Left ventricle myocardium inferior (tissue), 1 donor: ENCODE data around the gene ADCY10. TPM values are rescaled to one million over a fixed set of nuclear protein-coding genes. Genes with fewer than 3 reads are reported as not detected.
"Not testable (repeated sequence)": the region's sequence is repeated elsewhere in the genome, so short reads cannot be mapped to it uniquely, and the experiment has no call there.

Experiments used
- DNase-seq: peaks from one replicate; pipeline ENCODE4 v3.0.0-alpha.2; 2020
- H3K27ac ChIP-seq: fragments of 200-600 bp; replicated peaks from 2 replicates; pipeline ENCODE4 v1.8.0; 2021
- H3K27me3 ChIP-seq: fragments of 200-600 bp; 2 replicates; pipeline ENCODE4 v1.8.0; 2021; ENCODE audit warnings: low read depth
- H3K36me3 ChIP-seq: fragments of 200-600 bp; 2 replicates; pipeline ENCODE4 v1.8.0; 2021
- H3K4me1 ChIP-seq: fragments of 200-600 bp; 2 replicates; pipeline ENCODE4 v1.8.0; 2021
- H3K4me3 ChIP-seq: fragments of 200-600 bp; 2 replicates; pipeline ENCODE4 v1.8.0; 2021; ENCODE audit warnings: mild to moderate bottlenecking, moderate library complexity
- H3K9me3 ChIP-seq: fragments of 200-600 bp; replicated peaks from 2 replicates; pipeline ENCODE4 v1.8.0; 2021
- intact Hi-C: fragments of 100-400 bp; cut with micrococcal nuclease; formaldehyde crosslinking; loops from one replicate; pipeline ENCODE4 v1.11.0; 2022
- total RNA-seq: library from RNA; stranded (reverse); fragmentation: NEBNext Ultra II Directional; extraction: Animal tissue kit (Norgen Biotek cat#: 25700); gene quantifications from one replicate; pipeline ENCODE4 v1.2.1, GENCODE V29; 2021
- TF ChIP-seq, protein P1 (sequence below): fragments of 200-600 bp; IDR thresholded peaks from 2 replicates; pipeline ENCODE4 v1.8.0; 2021; ENCODE audit warnings: antibody characterized with exemption, mild to moderate bottlenecking, borderline replicate concordance
- donor health status: DM: no; HTN: yes; CAD: no; lungs with severe emphysema.

ADCY10 gene
- total RNA-seq, 1 donor from 2014 or later, result 0.22 TPM

DNA sequence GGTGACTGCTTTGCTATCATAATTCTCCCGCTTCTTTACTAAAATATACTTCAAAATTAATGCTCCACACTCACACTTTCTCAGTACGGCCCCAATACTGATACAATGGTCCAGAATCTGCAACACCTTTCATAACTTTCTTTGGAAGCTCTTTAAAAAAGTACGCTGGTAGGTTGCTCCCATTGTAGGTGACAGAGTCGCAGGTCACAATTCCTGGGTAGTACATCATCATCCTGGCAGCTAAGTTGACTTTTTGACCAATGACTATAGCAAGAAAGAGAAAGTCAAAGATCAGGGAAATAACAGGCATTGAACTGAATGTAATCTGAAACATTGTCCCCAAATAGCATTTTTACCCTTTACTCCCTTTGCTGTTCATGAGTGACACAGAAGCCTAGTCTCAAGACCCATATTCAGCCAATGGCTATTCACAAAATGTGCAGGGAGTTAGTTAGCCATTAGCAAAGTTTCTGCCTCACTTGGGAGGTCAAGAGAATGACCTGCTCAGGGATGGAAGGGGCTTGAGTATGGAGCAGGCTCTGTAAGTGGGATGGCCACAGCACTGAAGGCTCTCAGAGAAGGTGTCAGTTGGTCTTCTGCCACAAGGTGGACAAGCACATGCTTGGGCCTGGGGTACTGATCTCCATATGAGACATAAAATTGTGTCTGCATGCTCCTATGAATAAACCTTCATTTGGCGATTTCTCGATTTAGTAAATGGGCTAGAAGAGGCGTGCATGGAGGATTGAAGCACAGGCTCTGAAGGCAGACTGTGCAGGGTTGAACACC, 35.4 kb downstream of the ADCY10 start:
- intact Hi-C loops, result no loop called here
- no peaks in the 10 kb centered on the region for H3K9me3 ChIP-seq
- H3K27me3 ChIP-seq, result no peaks in the 10 kb centered on the region
- TF ChIP-seq, protein P1, sequence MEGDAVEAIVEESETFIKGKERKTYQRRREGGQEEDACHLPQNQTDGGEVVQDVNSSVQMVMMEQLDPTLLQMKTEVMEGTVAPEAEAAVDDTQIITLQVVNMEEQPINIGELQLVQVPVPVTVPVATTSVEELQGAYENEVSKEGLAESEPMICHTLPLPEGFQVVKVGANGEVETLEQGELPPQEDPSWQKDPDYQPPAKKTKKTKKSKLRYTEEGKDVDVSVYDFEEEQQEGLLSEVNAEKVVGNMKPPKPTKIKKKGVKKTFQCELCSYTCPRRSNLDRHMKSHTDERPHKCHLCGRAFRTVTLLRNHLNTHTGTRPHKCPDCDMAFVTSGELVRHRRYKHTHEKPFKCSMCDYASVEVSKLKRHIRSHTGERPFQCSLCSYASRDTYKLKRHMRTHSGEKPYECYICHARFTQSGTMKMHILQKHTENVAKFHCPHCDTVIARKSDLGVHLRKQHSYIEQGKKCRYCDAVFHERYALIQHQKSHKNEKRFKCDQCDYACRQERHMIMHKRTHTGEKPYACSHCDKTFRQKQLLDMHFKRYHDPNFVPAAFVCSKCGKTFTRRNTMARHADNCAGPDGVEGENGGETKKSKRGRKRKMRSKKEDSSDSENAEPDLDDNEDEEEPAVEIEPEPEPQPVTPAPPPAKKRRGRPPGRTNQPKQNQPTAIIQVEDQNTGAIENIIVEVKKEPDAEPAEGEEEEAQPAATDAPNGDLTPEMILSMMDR, result no peak
- H3K4me1 ChIP-seq, result peaks cover 13% of the 10 kb centered on the region
- H3K27ac ChIP-seq, result no peak overlapping the region
- no peak for DNase-seq
- no peaks in the 10 kb centered on the region for H3K36me3 ChIP-seq
- no peak overlapping the region for H3K4me3 ChIP-seq

DNA sequence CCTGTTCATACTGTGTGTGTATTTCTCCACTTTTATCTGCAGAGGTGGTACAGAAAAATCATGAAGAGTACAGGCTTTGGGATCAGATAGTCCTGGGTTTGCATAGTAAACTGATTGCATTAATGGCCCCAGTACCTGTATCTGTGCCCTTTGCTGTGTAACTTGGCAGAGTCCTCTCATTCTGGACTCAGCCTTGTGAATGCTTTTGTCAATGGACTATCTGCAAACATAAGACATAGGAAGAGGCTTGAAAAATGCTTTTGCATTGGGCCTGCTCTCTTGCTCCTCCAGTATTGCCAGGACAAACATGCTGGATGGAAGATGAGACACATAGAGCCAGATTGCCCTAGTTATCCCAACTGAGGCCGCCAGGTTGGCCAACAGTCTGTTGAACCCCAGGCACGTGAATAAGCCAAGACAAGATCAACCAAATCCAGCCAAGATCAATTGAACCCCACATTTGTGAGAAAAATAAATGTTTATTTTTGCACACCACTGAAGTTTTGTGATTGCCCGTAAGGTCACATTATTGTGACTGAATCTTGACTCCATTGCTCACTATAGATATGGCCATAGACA, 37.2 kb downstream of the ADCY10 start:
- intact Hi-C loops, result no loop called here
- Histone ChIP-seq H3K27ac (no peak overlapping the region), H3K4me3 (no peak overlapping the region), H3K9me3 (no peaks in the 10 kb centered on the region), H3K4me1 (peaks cover 13% of the 10 kb centered on the region), H3K27me3 (no peaks in the 10 kb centered on the region), H3K36me3 (no peaks in the 10 kb centered on the region)
- no peak for DNase-seq
- TF ChIP-seq, protein P1, result no peak

DNA sequence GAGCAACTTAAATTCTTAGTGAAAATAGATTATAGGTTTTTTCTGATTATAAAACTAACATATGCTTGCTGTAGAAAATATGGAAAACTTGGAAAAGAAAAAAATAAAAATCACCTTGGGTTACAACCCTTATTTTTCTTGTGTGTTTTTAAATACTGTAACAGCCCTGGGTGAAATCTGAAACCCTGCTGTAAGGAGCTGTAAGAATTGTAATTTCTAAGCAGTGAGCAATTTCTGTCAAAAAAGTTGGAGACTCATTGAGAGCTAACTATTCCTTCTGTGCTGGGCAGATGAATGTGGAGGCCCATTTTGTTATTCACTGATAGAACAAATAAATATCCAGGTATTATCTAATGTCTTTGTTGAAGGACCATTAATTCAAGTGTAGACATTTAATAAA, 42.6 kb downstream of the ADCY10 start:
- Histone ChIP-seq H3K4me1 (no peaks in the 10 kb centered on the region), H3K36me3 (no peaks in the 10 kb centered on the region), H3K27me3 (no peaks in the 10 kb centered on the region), H3K27ac (no peak overlapping the region), H3K4me3 (no peak overlapping the region), H3K9me3 (no peaks in the 10 kb centered on the region)
- TF ChIP-seq, protein P1, result no peak
- intact Hi-C loops, result no loop called here
- DNase-seq, result no peak

DNA sequence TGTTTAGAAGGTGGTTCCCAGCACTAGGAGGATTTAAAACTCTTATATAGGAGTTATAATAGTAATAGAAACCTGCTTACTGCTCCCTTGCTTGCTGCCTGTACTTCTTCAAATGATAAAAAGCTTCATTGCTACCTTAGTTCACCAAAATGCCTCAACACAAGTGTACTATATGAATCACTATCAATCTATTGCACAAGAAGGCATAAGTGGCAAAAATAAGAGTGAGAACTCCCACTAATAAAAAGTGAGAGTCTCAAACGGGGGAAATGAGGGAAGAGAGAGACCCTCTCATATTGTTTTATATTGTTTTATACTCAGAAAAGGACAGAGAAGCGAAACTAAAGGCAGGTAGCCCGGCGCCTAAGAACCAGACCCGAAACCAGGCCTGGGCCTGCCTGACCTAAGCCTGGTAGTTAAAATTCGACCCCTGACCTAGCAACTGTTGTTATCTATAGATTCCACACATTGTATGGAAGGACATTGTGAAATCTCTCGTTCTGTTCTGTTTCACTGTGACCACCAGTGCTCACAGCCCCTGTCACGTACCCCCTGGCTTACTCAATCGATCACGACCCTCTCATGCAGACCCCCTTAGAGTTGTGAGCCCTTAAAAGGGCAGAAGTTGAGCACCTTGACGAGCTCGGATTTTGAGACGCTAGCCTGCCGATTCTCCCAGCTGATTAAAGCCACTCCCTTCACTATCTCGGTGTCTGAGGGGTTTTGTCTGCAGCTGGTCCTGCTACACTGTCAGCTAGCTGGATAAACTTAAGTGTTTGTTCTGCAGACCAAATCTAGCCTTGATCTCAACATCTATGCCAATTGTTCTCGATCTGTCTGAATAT, 44.6 kb downstream of the ADCY10 start:
- DNase-seq, H3K4me1 ChIP-seq, H3K27me3 ChIP-seq, intact Hi-C loops, H3K4me3 ChIP-seq, H3K27ac ChIP-seq, H3K36me3 ChIP-seq, H3K9me3 ChIP-seq: not testable (repeated sequence)

DNA sequence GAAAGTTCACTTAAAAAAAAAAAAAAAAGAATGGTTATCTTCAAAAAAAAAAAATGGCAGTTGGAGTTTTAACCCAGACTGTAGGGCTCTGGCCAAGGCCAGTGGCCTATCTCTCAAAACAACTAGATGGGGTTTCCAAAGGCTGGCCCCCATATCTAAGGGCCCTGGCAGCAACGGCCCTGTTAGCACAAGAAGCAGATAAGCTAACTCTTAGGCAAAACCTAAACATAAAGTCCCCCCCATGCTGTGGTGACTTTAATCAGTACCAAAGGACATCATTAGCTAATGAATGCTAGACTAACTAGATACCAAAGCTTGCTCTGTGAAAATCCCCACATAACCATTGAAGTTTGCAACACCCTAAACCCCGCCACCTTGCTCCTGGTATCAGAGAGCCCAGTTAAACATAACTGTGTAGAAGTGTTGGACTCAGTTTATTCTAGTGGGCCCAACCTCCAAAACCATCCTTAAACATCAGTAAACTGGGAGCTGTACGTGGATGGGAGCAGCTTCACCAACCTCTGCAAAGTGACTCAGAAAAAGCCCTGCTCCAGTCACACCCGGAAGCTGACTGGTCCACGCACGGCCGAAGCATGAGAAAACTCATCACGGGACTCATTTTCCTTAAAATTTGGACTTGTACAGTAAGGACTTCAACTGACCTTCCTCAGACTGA, 47.1 kb downstream of the ADCY10 start:
- H3K36me3 ChIP-seq, DNase-seq, H3K4me1 ChIP-seq, H3K4me3 ChIP-seq, H3K27ac ChIP-seq, intact Hi-C loops, H3K27me3 ChIP-seq, H3K9me3 ChIP-seq: not testable (repeated sequence)

- H3K36me3 ChIP-seq, H3K4me1 ChIP-seq, H3K9me3 ChIP-seq, H3K4me3 ChIP-seq, H3K27me3 ChIP-seq, H3K27ac ChIP-seq, DNase-seq, intact Hi-C loops: not testable (repeated sequence)
Measured at GRCh38 chr1:167866326-167866725, 47.6 kb downstream of the ADCY10 start.

- H3K36me3 ChIP-seq, H3K9me3 ChIP-seq, H3K4me3 ChIP-seq, H3K27ac ChIP-seq, DNase-seq, intact Hi-C loops, H3K4me1 ChIP-seq, H3K27me3 ChIP-seq: not testable (repeated sequence)
Measured at GRCh38 chr1:167865804-167866308, 48.1 kb downstream of the ADCY10 start.

DNA sequence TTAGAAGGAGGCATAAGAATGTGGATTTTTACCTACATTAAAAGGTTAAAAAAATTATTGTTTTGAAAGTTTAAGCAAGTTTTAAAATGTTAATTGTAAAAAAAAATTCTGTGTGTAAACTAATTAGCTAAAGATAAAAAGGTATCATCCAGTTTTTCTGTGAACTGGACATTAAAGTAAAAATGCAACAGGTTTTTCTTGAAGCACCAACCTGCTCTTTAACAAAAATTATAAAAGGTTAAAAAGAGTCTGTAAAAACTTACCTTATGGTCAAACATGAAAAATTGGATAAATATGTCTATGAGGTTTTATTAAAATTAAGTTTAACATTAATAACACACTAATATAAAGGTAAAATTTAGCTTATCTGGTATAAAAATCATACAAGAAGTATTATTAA, 48.7 kb downstream of the ADCY10 start:
- H3K27me3 ChIP-seq, H3K9me3 ChIP-seq, intact Hi-C loops, H3K4me1 ChIP-seq, H3K4me3 ChIP-seq, DNase-seq, H3K27ac ChIP-seq, H3K36me3 ChIP-seq: not testable (repeated sequence)
